Neural cell (in vitro differentiated cells): ENCODE data around the gene SMO. TPM values are rescaled to one million over a fixed set of nuclear protein-coding genes. Genes with fewer than 3 reads are reported as not detected.

Source experiments
- H2AFZ ChIP-seq: fragments of 200-600, 300-800 bp; sonication (generic), shearing (Covaris generic); 2 replicates; pipeline ENCODE4 v1.6.0; 2014; ENCODE audit warnings: low read depth, mild to moderate bottlenecking, antibody characterized with exemption, low read length, moderate library complexity
- H3F3A ChIP-seq: fragments of 200-600 bp; shearing (Covaris generic); 2 replicates; pipeline ENCODE4 v1.6.1; 2016; ENCODE audit warnings: mild to moderate bottlenecking, moderate library complexity, mixed read lengths, antibody characterized with exemption, low read length; ENCODE audit not compliant: insufficient read depth, poor library complexity, severe bottlenecking
- H3K27ac ChIP-seq: fragments of 200-600, 300-800 bp; sonication (generic), shearing (Covaris generic); 2 replicates; pipeline ENCODE4 v1.5.1; 2014; ENCODE audit warnings: mild to moderate bottlenecking, low read length, moderate library complexity
- H3K27me3 ChIP-seq: fragments of 300-800, 200-600 bp; sonication (generic), shearing (Covaris generic); 2 replicates; pipeline ENCODE4 v1.6.0; 2014; ENCODE audit warnings: mild to moderate bottlenecking, low read depth, low read length, moderate library complexity; ENCODE audit not compliant: insufficient read depth
- H3K36me3 ChIP-seq: fragments of 300-800, 200-600 bp; sonication (generic), shearing (Covaris generic); 2 replicates; pipeline ENCODE4 v1.5.1; 2014; ENCODE audit warnings: mild to moderate bottlenecking, antibody characterized with exemption, low read length, moderate library complexity; ENCODE audit not compliant: insufficient read depth
- H3K4me2 ChIP-seq: fragments of 300-800, 200-600 bp; sonication (generic), shearing (Covaris generic); 2 replicates; pipeline ENCODE4 v1.6.0; 2014; ENCODE audit warnings: mild to moderate bottlenecking, low read length
- H3K4me3 ChIP-seq: fragments of 300-800, 200-600 bp; sonication (generic), shearing (Covaris generic); 2 replicates; pipeline ENCODE4 v1.5.1; 2014; ENCODE audit warnings: mild to moderate bottlenecking, low read length, moderate library complexity
- H3K79me2 ChIP-seq: fragments of 200-600 bp; shearing (Covaris generic); replicated peaks from 2 replicates; pipeline ENCODE4 v1.6.0; 2014; ENCODE audit warnings: mild to moderate bottlenecking, low read length, moderate library complexity; ENCODE audit not compliant: insufficient read depth
- H3K9ac ChIP-seq: fragments of 300-800, 200-600 bp; sonication (generic), shearing (Covaris generic); 2 replicates; pipeline ENCODE4 v1.6.1; 2016; ENCODE audit warnings: mild to moderate bottlenecking, low read length, mixed read lengths
- H3K9me2 ChIP-seq: fragments of 200-600 bp; shearing (Covaris generic); 2 replicates; pipeline ENCODE4 v1.6.1; 2016; ENCODE audit warnings: mild to moderate bottlenecking, low read length, mixed read lengths; ENCODE audit not compliant: insufficient read depth
- H3K9me3 ChIP-seq: fragments of 200-600, 300-800 bp; sonication (generic), shearing (Covaris generic); 2 replicates; pipeline ENCODE4 v1.6.1; 2016; ENCODE audit warnings: mild to moderate bottlenecking, mixed run types, low read length, moderate library complexity, mixed read lengths
- H4K20me1 ChIP-seq: fragments of 200-600 bp; shearing (Covaris generic); 2 replicates; pipeline ENCODE4 v1.6.1; 2016; ENCODE audit warnings: mild to moderate bottlenecking, mixed run types; ENCODE audit not compliant: insufficient read depth
- CTCF ChIP-seq: fragments of 450-650 bp; IDR thresholded peaks from 2 replicates; pipeline ENCODE4 v1.5.1; 2014; ENCODE audit warnings: antibody characterized with exemption, mild to moderate bottlenecking, moderate library complexity; ENCODE audit not compliant: poor library complexity, severe bottlenecking
- EP300 ChIP-seq: fragments of 450-650 bp; conservative IDR thresholded peaks from 2 replicates; pipeline ENCODE4 v1.6.1; 2014; ENCODE audit warnings: antibody characterized with exemption, mild to moderate bottlenecking, moderate library complexity; ENCODE audit not compliant: poor library complexity, severe bottlenecking
- EZH2 ChIP-seq: fragments of 200-600, 300-800 bp; shearing (Covaris generic), sonication (generic); IDR thresholded peaks from 2 replicates; pipeline ENCODE4 v1.6.1; 2014; ENCODE audit warnings: antibody characterized with exemption, low read length, borderline replicate concordance, mild to moderate bottlenecking; ENCODE audit not compliant: insufficient read depth, poor library complexity, severe bottlenecking
- MXI1 ChIP-seq: fragments of 450-650 bp; conservative IDR thresholded peaks from 2 replicates; pipeline ENCODE4 v1.6.1; 2014; ENCODE audit warnings: antibody characterized with exemption, mild to moderate bottlenecking; ENCODE audit not compliant: poor library complexity, severe bottlenecking
- POLR2AphosphoS5 ChIP-seq: IDR thresholded peaks from 2 replicates; pipeline ENCODE4 v1.6.1; 2012
- RAD21 ChIP-seq: fragments of 450-650 bp; conservative IDR thresholded peaks from 2 replicates; pipeline ENCODE4 v1.6.1; 2014; ENCODE audit warnings: antibody characterized with exemption, mild to moderate bottlenecking, moderate library complexity
- REST ChIP-seq: IDR thresholded peaks from 2 replicates; pipeline ENCODE4 v1.6.1; 2012; ENCODE audit warnings: borderline replicate concordance
- SMC3 ChIP-seq: fragments of 450-650 bp; conservative IDR thresholded peaks from 2 replicates; pipeline ENCODE4 v1.6.1; 2014; ENCODE audit warnings: antibody characterized with exemption, mild to moderate bottlenecking, moderate library complexity; ENCODE audit not compliant: poor library complexity
- TAF1 ChIP-seq: IDR thresholded peaks from 2 replicates; pipeline ENCODE4 v1.6.1; 2012; ENCODE audit warnings: low read depth
- polyA plus RNA-seq: library from polyadenylated mRNA; depleted of rRNA; stranded (reverse); fragments of >200 nt; gene quantifications from 2 replicates; pipeline ENCODE4 v1.2.3, GENCODE V29; 2014

Gene SMO
- polyA plus RNA-seq, 1 donor from 2014 or later = 8.8 TPM

- Histone ChIP-seq H3K79me2 (no peaks in the 10 kb centered on the region), H3K27ac (no peak overlapping the region), H3K36me3 (no peaks in the 10 kb centered on the region), H3K4me2 (no peak overlapping the region), H3K9me3 (no peaks in the 10 kb centered on the region), H4K20me1 (no peaks in the 10 kb centered on the region), H3F3A (no peaks in the 10 kb centered on the region), H3K27me3 (no peaks in the 10 kb centered on the region), H2AFZ (no peak overlapping the region), H3K4me3 (no peak overlapping the region), H3K9me2 (no peaks in the 10 kb centered on the region), H3K9ac (no peak overlapping the region)
- TF ChIP-seq REST (no peak), MXI1 (no peak), EP300 (no peak), CTCF (no peak), EZH2 (no peak), TAF1 (no peak), SMC3 (no peak), RAD21 (no peak), POLR2AphosphoS5 (no peak)
Observed at GRCh38 chr7:129161524-129162225, 26.8 kb upstream of the SMO start.

- H3K27me3 ChIP-seq = no peaks in the 10 kb centered on the region
- H2AFZ ChIP-seq = no peak overlapping the region
- no peaks in the 10 kb centered on the region for H3K9me2 ChIP-seq
- H3K9me3 ChIP-seq = no peaks in the 10 kb centered on the region
- H3K27ac ChIP-seq = no peak overlapping the region
- no peaks in the 10 kb centered on the region for H3K79me2 ChIP-seq
- H4K20me1 ChIP-seq = no peaks in the 10 kb centered on the region
- H3K9ac ChIP-seq = no peak overlapping the region
- H3K36me3 ChIP-seq = no peaks in the 10 kb centered on the region
- H3K4me2 ChIP-seq = no peak overlapping the region
- no peaks in the 10 kb centered on the region for H3F3A ChIP-seq
- TF ChIP-seq MXI1 (no peak), CTCF (no peak), RAD21 (no peak), EZH2 (no peak), EP300 (no peak), POLR2AphosphoS5 (no peak), REST (no peak), SMC3 (no peak), TAF1 (no peak)
- H3K4me3 ChIP-seq = no peak overlapping the region
Observed at GRCh38 chr7:129162732-129163131, 25.7 kb upstream of the SMO start.
